ENCODE results near the gene KPNB1. TPM values are rescaled to one million over a fixed set of nuclear protein-coding genes. Genes with fewer than 3 reads are reported as not detected.
A peak's percentile ranks its signal among the peaks of the same experiment; 100 is the strongest.

KPNB1 gene
- total RNA-seq, 1 experiment from 2014 or later = 538 TPM

GRCh38 chr17:47644324-47644723 is 5.4 kb upstream of the KPNB1 start:
- intact Hi-C loops (cut with micrococcal nuclease; ENCODE audit: unreplicated experiment) = no loop called here
- Mint-ChIP-seq H3K27ac (ENCODE audit: unreplicated experiment) (no peak overlapping the region), H3K36me3 (ENCODE audit: insufficient read depth, unreplicated experiment) (peaks cover 10% of the 10 kb centered on the region), H3K27me3 (ENCODE audit: unreplicated experiment) (no peaks in the 10 kb centered on the region), H3K4me3 (ENCODE audit: low read depth, unreplicated experiment) (no peak overlapping the region), H3K4me1 (ENCODE audit: low read depth, unreplicated experiment) (peaks cover 7% of the 10 kb centered on the region), H3K9me3 (ENCODE audit: low read depth, unreplicated experiment) (no peaks in the 10 kb centered on the region)
- CTCF ChIA-PET = no interaction called here
- no peak for DNase-seq
- TF ChIP-seq, protein P1, sequence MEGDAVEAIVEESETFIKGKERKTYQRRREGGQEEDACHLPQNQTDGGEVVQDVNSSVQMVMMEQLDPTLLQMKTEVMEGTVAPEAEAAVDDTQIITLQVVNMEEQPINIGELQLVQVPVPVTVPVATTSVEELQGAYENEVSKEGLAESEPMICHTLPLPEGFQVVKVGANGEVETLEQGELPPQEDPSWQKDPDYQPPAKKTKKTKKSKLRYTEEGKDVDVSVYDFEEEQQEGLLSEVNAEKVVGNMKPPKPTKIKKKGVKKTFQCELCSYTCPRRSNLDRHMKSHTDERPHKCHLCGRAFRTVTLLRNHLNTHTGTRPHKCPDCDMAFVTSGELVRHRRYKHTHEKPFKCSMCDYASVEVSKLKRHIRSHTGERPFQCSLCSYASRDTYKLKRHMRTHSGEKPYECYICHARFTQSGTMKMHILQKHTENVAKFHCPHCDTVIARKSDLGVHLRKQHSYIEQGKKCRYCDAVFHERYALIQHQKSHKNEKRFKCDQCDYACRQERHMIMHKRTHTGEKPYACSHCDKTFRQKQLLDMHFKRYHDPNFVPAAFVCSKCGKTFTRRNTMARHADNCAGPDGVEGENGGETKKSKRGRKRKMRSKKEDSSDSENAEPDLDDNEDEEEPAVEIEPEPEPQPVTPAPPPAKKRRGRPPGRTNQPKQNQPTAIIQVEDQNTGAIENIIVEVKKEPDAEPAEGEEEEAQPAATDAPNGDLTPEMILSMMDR (IDR thresholded peaks at IDR 0.05; ENCODE audit: unreplicated experiment) = no peak
- BruUV-seq (replicated peaks) = no TSS peak

- intact Hi-C loops (cut with micrococcal nuclease; ENCODE audit: unreplicated experiment) = loop anchor here (2.0 kb wide), 1 partner anchor 29 kb away; no protein-coding TSS in a partner anchor
- H3K27ac Mint-ChIP-seq (ENCODE audit: unreplicated experiment) = peak overlapping the region; percentile 95
- no TSS peak for BruUV-seq (replicated peaks)
- H3K9me3 Mint-ChIP-seq (ENCODE audit: low read depth, unreplicated experiment) = no peaks in the 10 kb centered on the region
- peaks cover 67% of the 10 kb centered on the region for H3K36me3 Mint-ChIP-seq (ENCODE audit: insufficient read depth, unreplicated experiment)
- CTCF ChIA-PET = interaction anchor here (0.6 to 1.4 kb wide), 12 partner anchors 11 to 1327 kb away, joined by 3 to 18 read pairs (median 4); partner anchors contain the start of gene CDC27
- peak overlapping the region; percentile 91 for H3K4me3 Mint-ChIP-seq (ENCODE audit: low read depth, unreplicated experiment)
- no peak for DNase-seq
- TF ChIP-seq, protein P1 (IDR thresholded peaks at IDR 0.05; ENCODE audit: unreplicated experiment) = no peak
- no peaks in the 10 kb centered on the region for H3K27me3 Mint-ChIP-seq (ENCODE audit: unreplicated experiment)
- peaks cover 37% of the 10 kb centered on the region for H3K4me1 Mint-ChIP-seq (ENCODE audit: low read depth, unreplicated experiment)
Observed at GRCh38 chr17:47649972-47650524, 329 bp downstream of the KPNB1 start.

- H3K4me1 Mint-ChIP-seq (ENCODE audit: low read depth, unreplicated experiment) = peaks cover 43% of the 10 kb centered on the region
- H3K9me3 Mint-ChIP-seq (ENCODE audit: low read depth, unreplicated experiment) = no peaks in the 10 kb centered on the region
- no peaks in the 10 kb centered on the region for H3K27me3 Mint-ChIP-seq (ENCODE audit: unreplicated experiment)
- H3K4me3 Mint-ChIP-seq (ENCODE audit: low read depth, unreplicated experiment) = peak overlapping the region; percentile 91
- H3K36me3 Mint-ChIP-seq (ENCODE audit: insufficient read depth, unreplicated experiment) = peaks cover 75% of the 10 kb centered on the region
- no TSS peak for BruUV-seq (replicated peaks)
- H3K27ac Mint-ChIP-seq (ENCODE audit: unreplicated experiment) = peak overlapping the region; percentile 95
- CTCF ChIA-PET = interaction anchor here (0.6 to 1.4 kb wide), 4 partner anchors 11 to 1327 kb away, joined by 3 to 13 read pairs (median 4); no protein-coding TSS in a partner anchor
- intact Hi-C loops (cut with micrococcal nuclease; ENCODE audit: unreplicated experiment) = no loop called here
- peak; percentile 100 for DNase-seq
- TF ChIP-seq, protein P1 (IDR thresholded peaks at IDR 0.05; ENCODE audit: unreplicated experiment) = no peak
Observed at GRCh38 chr17:47650525-47651522, 1.1 kb downstream of the KPNB1 start.

DNA sequence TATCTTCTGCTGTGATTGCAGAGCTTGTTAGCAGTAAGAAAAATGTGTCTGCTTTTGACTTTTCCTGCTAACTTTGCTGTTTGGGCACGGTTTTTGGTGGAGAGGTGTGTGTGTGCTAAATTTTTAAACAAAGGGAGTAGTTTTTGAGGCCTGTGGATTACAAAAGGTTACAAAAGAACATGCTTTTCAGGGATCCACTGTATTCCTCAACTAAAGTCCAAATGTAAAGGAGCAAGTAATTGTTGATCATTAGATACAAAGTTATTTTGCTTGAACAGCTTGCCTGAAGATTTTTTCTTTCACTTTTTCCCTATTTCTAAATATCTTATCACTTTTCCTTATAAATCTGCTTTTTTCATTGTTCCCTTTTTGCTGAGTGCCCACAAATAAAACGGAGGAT is 2.0 kb downstream of the KPNB1 start:
- peaks cover 43% of the 10 kb centered on the region for H3K4me1 Mint-ChIP-seq (ENCODE audit: low read depth, unreplicated experiment)
- H3K9me3 Mint-ChIP-seq (ENCODE audit: low read depth, unreplicated experiment) = no peaks in the 10 kb centered on the region
- H3K4me3 Mint-ChIP-seq (ENCODE audit: low read depth, unreplicated experiment) = peak overlapping the region; percentile 91
- DNase-seq = no peak
- H3K27ac Mint-ChIP-seq (ENCODE audit: unreplicated experiment) = peak overlapping the region; percentile 95
- H3K36me3 Mint-ChIP-seq (ENCODE audit: insufficient read depth, unreplicated experiment) = peaks cover 84% of the 10 kb centered on the region
- TF ChIP-seq, protein P1 (IDR thresholded peaks at IDR 0.05; ENCODE audit: unreplicated experiment) = no peak
- CTCF ChIA-PET = no interaction called here
- BruUV-seq (replicated peaks) = TSS peak; percentile 46
- intact Hi-C loops (cut with micrococcal nuclease; ENCODE audit: unreplicated experiment) = no loop called here
- H3K27me3 Mint-ChIP-seq (ENCODE audit: unreplicated experiment) = no peaks in the 10 kb centered on the region

Measured in Calu3 (cell line).